Heart left ventricle (tissue), 16 donors: ENCODE measurements around the gene SF3A2. TPM values are rescaled to one million over a fixed set of nuclear protein-coding genes. Genes with fewer than 3 reads are reported as not detected.

Experiments used
- ATAC-seq, 4 donors: fragments of 200-7000 bp; cut with Tn5 transposase; one replicate each; pipeline ENCODE4 v1.9.1; 2020 to 2022; ENCODE audit warnings: moderate library complexity in 4 of 4, mild to moderate bottlenecking in 3 of 4, moderate number of reproducible peaks in 1 of 4
- DNase-seq, 5 donors: peaks; one replicate each; pipeline ENCODE4 v3.0.0-alpha.2; 2020
- H3K27ac ChIP-seq, 12 donors: fragments of 200-600 bp; sonication (generic) in 4 of 12; one replicate each; pipeline versions ENCODE4 v1.5.0 to v1.8.0; 2016 to 2022; ENCODE audit warnings: mild to moderate bottlenecking in 2 of 12
- H3K27me3 ChIP-seq, 9 donors: fragments of 200-600 bp; sonication (generic) in 2 of 9; one replicate each; pipeline versions ENCODE4 v1.5.1 to v1.8.0; 2016 to 2022; ENCODE audit warnings: mild to moderate bottlenecking in 3 of 9
- H3K36me3 ChIP-seq, 9 donors: fragments of 200-600 bp; sonication (generic) in 2 of 9; one replicate each; pipeline versions ENCODE4 v1.5.0 to v1.8.0; 2018 to 2022; ENCODE audit warnings: mild to moderate bottlenecking in 2 of 9
- H3K4me1 ChIP-seq, 12 donors: fragments of 200-600 bp; sonication (generic) in 4 of 12; one replicate each; pipeline versions ENCODE4 v1.5.0 to v1.8.0; 2016 to 2022; ENCODE audit warnings: mild to moderate bottlenecking in 3 of 12
- H3K4me3 ChIP-seq, 12 donors: fragments of 200-600 bp; sonication (generic) in 4 of 12; one replicate each; pipeline versions ENCODE4 v1.5.0 to v1.8.0; 2017 to 2022; ENCODE audit warnings: mild to moderate bottlenecking in 9 of 12, moderate library complexity in 4 of 12
- H3K9me3 ChIP-seq, 12 donors: fragments of 200-600 bp; sonication (generic) in 4 of 12; one replicate each; pipeline versions ENCODE4 v1.5.0 to v1.8.0; 2016 to 2022; ENCODE audit warnings: mild to moderate bottlenecking in 1 of 12
- POLR2A ChIP-seq, 2 donors: fragments of 450-650 bp; IDR thresholded peaks; one replicate each; pipeline ENCODE4 v1.6.1; 2017; ENCODE audit warnings: antibody characterized with exemption in 2 of 2, mild to moderate bottlenecking in 2 of 2, moderate library complexity in 2 of 2
- WGBS, 4 donors: extraction: QIAGEN DNeasy Blood & Tissue Kit in 2 of 4; methylation state at CpG; one replicate each; pipeline versions ENCODE4 v1.1.5 to v1.1.7; 2013 to 2018; 5-methylcytosine and 5-hydroxymethylcytosine counted together
- intact Hi-C, 10 donors: fragments of 100-400 bp; cut with DNase I; formaldehyde crosslinking; loops; one replicate each; pipeline versions ENCODE4 v1.11.1 to v1.14.2; 2022
- polyA plus RNA-seq, 2 donors: library from polyadenylated mRNA; stranded (reverse); fragments of 200-250 nt; gene quantifications; one replicate each; pipeline ENCODE4 v1.2.3, GENCODE V29; 2013
- total RNA-seq, 9 donors: library from RNA; depleted of rRNA in 2 of 9; stranded (reverse); fragments of >200 nt in 2 of 9; fragmentation: NEBNext Ultra II Directional in 3 of 9; extraction: Animal tissue kit (Norgen Biotek cat#: 25700) in 3 of 9; gene quantifications; one replicate each; pipeline versions ENCODE4 v1.1.0 to v1.2.4, GENCODE V29; 2016 to 2023
- TF ChIP-seq, protein P1 (sequence below), 12 donors: fragments of 200-600 bp; sonication (generic) in 4 of 12; IDR thresholded peaks; one replicate each; pipeline versions ENCODE4 v1.5.0 to v1.8.0; 2018 to 2022; ENCODE audit warnings: antibody characterized with exemption in 12 of 12, mild to moderate bottlenecking in 5 of 12
- donor health status: ischemic (EF 13 %, LVEDD 7.1; RV severe dilation, severe dysfunction).
- donor health status: healthy with polysubstance abuse.
- donor health status: DM: no; HTN: yes; CAD: no.
- donor health status: DM: no; HTN: no; CAD: no.
- donor health status: ischemic (EF 25% LVEDD 6.9; RV normal size, moderate dysfunction).
- donor health status: ischemic (EF 25% LVEDD 5.7; RV mildly dilated, moderate dysfunction).
- donor health status: healthy.
- donor health status: DM: yes; HTN: yes; CAD: no.
- donor health status: ischemic (EF 35%, LVEDD 5.7; RV mildly dilated, moderate dysfunction).
- donor health status: nonischemic (EF 11% LVEDD 7.7; RV severe dilation, severe dysfunction).
- donor health status: DM: yes; HTN: yes; CAD: no.
- donor health status: PGD.
- donor health status: ischemic (EF 29% LVEDD 5.4; RV normal size, mild dysfunction).
- donor health status: nonischemic (EF 23%, LVEDD 6.1; RV moderate dilation, normal function).

Gene SF3A2
- total and polyA plus RNA-seq, 11 donors = 19.2 to 43.9 (median 28.6) TPM

DNA sequence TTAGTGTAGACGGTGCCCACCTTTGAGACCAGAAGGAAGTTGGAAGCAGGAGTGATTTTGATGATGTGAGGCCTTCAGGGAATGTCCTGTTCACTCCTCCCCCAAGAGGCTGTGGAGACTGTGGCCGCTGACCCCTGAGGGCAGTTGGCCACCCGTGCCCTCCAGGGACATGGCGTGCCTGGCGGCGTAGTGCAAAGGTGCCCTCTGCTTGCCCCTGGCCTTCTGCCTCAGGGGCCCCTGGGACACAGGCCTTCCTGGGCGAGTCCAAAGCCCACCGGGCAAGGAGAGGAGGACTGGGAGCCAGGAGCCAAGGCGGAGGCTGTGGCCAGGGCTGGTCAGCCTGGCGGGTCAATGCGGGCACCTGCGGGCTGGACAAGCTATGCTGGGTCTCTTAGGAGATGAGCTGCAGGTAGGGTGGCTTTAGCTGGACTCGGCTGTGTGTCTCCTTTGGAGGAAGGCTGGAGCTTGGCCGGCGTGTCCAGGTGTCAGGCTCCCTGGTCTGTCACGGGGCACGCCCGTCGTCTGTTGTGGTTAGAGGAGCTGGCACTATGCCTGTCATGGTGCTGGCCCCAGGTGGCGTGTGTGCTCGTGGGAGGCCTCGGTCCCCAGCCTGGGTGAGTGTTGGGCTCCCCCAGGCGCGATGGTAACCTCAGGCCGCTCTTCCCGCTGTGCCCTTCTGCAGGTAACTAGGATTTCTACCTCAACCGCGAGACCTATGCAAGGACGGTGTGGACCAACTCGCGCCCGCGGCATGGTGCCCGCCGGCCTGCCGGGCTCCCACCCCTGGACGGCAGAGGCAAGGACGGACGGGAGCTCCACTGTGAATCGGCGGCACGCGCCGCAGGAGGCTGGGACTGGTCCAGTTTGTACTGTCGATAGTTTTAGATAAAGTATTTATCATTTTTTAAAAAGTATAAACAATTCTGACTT lies 7.3 kb upstream of the SF3A2 start:
- WGBS, 4 donors = 93 to 94% (median 93%) methylated on average over 31 to 45 of the region's 45 CpGs
- no peak for ATAC-seq

DNA sequence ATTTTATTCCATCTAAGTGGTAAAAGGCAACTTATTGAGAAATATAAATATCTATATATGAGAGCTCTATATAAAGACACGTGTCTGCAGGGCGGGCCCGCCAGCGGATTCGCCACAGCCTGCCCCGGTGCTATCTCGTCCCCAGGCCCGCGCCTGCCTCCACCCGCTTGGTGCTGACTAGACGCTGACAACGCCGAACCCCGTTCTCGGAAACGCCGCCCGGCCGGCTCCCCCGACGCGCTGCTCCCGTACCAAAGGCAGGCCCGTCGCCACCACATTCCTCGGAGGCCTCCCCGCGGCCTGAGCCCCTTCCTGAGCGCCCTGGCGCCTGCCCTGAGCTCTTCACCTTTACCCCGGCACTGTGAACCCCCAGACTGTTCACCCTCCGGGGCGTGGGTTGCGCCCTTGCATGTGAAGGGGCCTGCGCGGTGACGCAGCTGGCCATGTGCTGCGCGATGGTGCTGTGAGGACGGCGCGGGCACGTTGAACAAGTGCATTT lies 6.5 kb upstream of the SF3A2 start:
- no peaks in the 10 kb centered on the region for H3K27me3 ChIP-seq
- H3K9me3 ChIP-seq = no peaks in the 10 kb centered on the region
- TF ChIP-seq POLR2A (IDR thresholded peaks at IDR 0.05) = no peak
- TF ChIP-seq, protein P1, sequence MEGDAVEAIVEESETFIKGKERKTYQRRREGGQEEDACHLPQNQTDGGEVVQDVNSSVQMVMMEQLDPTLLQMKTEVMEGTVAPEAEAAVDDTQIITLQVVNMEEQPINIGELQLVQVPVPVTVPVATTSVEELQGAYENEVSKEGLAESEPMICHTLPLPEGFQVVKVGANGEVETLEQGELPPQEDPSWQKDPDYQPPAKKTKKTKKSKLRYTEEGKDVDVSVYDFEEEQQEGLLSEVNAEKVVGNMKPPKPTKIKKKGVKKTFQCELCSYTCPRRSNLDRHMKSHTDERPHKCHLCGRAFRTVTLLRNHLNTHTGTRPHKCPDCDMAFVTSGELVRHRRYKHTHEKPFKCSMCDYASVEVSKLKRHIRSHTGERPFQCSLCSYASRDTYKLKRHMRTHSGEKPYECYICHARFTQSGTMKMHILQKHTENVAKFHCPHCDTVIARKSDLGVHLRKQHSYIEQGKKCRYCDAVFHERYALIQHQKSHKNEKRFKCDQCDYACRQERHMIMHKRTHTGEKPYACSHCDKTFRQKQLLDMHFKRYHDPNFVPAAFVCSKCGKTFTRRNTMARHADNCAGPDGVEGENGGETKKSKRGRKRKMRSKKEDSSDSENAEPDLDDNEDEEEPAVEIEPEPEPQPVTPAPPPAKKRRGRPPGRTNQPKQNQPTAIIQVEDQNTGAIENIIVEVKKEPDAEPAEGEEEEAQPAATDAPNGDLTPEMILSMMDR (IDR thresholded peaks at IDR 0.05) = no peak
- H3K4me3 ChIP-seq = no peak overlapping the region
- intact Hi-C loops = loop anchor here in 6 of 10 donors (5.0 to 10.0 kb wide), 4 partner anchors 73 to 165 kb away; partner anchors contain the start of gene AP3D1 (in 1 of the 6)
- peaks cover 0 to 80% (median 70%) of the 10 kb centered on the region in 9 donors for H3K36me3 ChIP-seq
- DNase-seq (no peak), ATAC-seq (no peak)
- peaks cover 0 to 37% (median 12%) of the 10 kb centered on the region in 12 donors for H3K4me1 ChIP-seq
- WGBS, 4 donors = 90 to 93% (median 92%) methylated on average over 42 to 43 of the region's 43 CpGs
- no peak overlapping the region for H3K27ac ChIP-seq

More for the DNA sequence above, 7.3 kb upstream of the SF3A2 start:
- H3K36me3 ChIP-seq = peaks cover 0 to 87% (median 77%) of the 10 kb centered on the region in 9 donors
- H3K27me3 ChIP-seq = no peaks in the 10 kb centered on the region
- intact Hi-C loops = loop anchor here in 6 of 10 donors (5.0 to 10.0 kb wide), 5 partner anchors 37 to 165 kb away; partner anchors contain the start of gene AP3D1 (in 1 of the 6)
- peaks cover 0 to 30% (median 7%) of the 10 kb centered on the region in 12 donors for H3K4me1 ChIP-seq
- H3K27ac ChIP-seq = no peak overlapping the region
- DNase-seq = no peak
- TF ChIP-seq, protein P1 (IDR thresholded peaks at IDR 0.05) = no peak
- no peak for TF ChIP-seq POLR2A (IDR thresholded peaks at IDR 0.05)
- no peak overlapping the region for H3K4me3 ChIP-seq
- H3K9me3 ChIP-seq = no peaks in the 10 kb centered on the region

DNA sequence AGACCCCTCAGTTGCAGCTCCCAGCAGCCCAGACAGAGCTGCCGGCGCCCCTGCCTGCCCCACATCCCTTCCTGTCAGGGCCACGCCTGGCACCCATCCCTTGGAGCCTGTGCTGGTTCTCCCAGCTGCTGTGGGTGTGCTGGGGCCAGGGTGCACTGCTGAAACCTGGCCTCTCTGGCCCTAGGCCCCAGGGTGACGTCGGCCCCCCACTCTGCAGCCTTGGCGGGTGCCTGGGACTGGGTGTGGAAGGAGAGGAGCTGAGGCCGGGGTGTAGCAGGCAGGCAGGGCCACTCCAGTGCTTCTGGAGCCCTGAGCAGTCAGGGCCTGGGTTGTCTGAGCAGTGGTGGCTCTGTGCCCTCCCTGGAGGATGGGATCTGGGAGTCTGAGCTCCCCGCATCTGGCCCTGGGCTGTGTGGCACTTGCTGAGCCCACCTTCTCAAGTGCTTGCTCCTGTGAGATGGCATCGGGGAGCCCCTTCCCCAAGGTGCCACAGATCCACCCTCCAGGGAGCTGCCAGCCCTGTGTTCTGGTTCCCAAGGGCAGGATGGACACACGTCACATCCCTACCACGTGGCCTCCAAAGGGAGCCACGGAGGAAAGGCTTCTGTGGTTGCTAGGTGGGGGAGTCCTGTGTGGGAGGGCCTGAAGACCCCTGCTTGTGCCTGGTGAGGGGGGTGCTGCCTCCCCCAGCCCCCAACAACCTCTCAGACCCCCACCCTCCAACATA lies 5.7 kb upstream of the SF3A2 start:
- no peaks in the 10 kb centered on the region for H3K9me3 ChIP-seq
- DNase-seq (no peak), ATAC-seq (peak in 3 of 4 donors; percentile 1 to 3 (median 2))
- H3K36me3 ChIP-seq = peaks cover 0 to 71% (median 62%) of the 10 kb centered on the region in 9 donors
- H3K4me1 ChIP-seq = peaks cover 0 to 38% (median 16%) of the 10 kb centered on the region in 12 donors
- peak overlapping the region in 5 of 12 donors; percentile 15 to 37 (median 26) for H3K27ac ChIP-seq
- TF ChIP-seq POLR2A (IDR thresholded peaks at IDR 0.05) = no peak
- TF ChIP-seq, protein P1 (IDR thresholded peaks at IDR 0.05) = no peak
- no peak overlapping the region for H3K4me3 ChIP-seq
- no peaks in the 10 kb centered on the region for H3K27me3 ChIP-seq
- 61 to 73% (median 67%) methylated on average over 7 to 12 of the region's 12 CpGs for WGBS, 4 donors
- intact Hi-C loops = loop anchor here in 6 of 10 donors (5.0 to 10.0 kb wide), 4 partner anchors 74 to 164 kb away; partner anchors contain the start of gene AP3D1 (in 1 of the 6)
